ENCODE data around the gene ENTPD6. TPM values are rescaled to one million over a fixed set of nuclear protein-coding genes. Genes with fewer than 3 reads are reported as not detected.
"Not testable (repeated sequence)": the region's sequence is repeated elsewhere in the genome, so short reads cannot be mapped to it uniquely, and the experiment has no call there.

ENTPD6 gene
- total and polyA plus RNA-seq, 10 donors: 23.0 to 49.6 (median 35.6) TPM

DNA sequence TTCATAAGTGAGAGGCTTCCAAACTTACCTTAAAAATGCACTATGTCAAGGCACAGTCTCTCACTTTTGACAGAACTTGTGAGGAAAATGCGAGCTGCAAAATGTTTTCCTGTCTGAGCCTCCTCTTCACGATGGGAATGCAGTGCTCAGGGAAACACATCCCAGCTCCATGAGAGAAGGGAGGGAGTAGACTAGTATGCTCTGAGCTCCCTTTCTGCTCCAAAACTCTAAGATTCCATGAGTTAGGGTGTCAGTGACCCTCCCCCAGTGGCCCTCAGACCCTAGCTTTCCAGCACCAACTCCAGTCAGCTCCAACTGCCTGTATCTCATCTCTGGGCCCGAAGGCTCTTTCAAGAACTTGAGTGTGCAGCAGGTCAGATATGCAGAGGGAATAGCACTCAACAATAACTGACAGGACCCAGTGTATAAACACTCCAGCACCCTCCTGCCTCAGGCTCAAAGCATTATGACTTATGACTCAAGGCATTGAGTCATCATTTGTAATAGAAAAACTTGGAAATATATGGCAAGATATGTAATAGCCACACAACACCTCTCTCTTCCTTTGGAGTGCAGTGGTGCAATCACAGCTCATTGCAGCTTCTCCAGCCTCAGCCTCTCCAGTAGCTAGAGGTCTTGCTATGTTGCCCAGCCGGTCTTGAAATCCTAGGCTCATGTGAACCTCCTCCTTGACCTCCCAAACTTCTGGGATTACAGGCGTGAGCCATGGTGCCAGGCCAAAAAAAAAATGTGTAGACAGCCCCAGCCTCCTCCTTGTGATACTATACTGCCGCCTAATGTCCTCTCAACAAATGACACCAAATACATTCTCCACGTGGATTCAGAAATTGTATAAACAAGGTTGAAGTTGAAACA lies 16.7 kb upstream of the ENTPD6 start:
- DNase-seq: no peak
- H3K4me1 ChIP-seq: no peaks in the 10 kb centered on the region
- intact Hi-C loops (cut with DNase I; ENCODE audit: low total_unique reads): loop anchor here (10.0 kb wide), 1 partner anchor 174 kb away; no protein-coding TSS in a partner anchor
- TF ChIP-seq, protein P1, sequence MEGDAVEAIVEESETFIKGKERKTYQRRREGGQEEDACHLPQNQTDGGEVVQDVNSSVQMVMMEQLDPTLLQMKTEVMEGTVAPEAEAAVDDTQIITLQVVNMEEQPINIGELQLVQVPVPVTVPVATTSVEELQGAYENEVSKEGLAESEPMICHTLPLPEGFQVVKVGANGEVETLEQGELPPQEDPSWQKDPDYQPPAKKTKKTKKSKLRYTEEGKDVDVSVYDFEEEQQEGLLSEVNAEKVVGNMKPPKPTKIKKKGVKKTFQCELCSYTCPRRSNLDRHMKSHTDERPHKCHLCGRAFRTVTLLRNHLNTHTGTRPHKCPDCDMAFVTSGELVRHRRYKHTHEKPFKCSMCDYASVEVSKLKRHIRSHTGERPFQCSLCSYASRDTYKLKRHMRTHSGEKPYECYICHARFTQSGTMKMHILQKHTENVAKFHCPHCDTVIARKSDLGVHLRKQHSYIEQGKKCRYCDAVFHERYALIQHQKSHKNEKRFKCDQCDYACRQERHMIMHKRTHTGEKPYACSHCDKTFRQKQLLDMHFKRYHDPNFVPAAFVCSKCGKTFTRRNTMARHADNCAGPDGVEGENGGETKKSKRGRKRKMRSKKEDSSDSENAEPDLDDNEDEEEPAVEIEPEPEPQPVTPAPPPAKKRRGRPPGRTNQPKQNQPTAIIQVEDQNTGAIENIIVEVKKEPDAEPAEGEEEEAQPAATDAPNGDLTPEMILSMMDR (IDR thresholded peaks at IDR 0.05 in 8 of 11, conservative IDR thresholded peaks at IDR 0.05 in 3 of 11): peak in 7 of 11 experiments; percentile 38 to 62 (median 52)
- TF ChIP-seq POLR2A (IDR thresholded peaks at IDR 0.05): no peak
- no peak for TF ChIP-seq POLR2AphosphoS5 (IDR thresholded peaks at IDR 0.05)
- no peaks in the 10 kb centered on the region for H3K36me3 ChIP-seq
- no peak overlapping the region for H3K27ac ChIP-seq
- H3K27me3 ChIP-seq (replicated peaks in 1 of 7): no peaks in the 10 kb centered on the region
- peaks cover 0 to 17% (median 14%) of the 10 kb centered on the region in 8 donors for H3K9me3 ChIP-seq
- 40 to 54% (median 46%) methylated on average over 7 of the region's 7 CpGs for WGBS, 5 donors
- H3K4me3 ChIP-seq: no peak overlapping the region

DNA sequence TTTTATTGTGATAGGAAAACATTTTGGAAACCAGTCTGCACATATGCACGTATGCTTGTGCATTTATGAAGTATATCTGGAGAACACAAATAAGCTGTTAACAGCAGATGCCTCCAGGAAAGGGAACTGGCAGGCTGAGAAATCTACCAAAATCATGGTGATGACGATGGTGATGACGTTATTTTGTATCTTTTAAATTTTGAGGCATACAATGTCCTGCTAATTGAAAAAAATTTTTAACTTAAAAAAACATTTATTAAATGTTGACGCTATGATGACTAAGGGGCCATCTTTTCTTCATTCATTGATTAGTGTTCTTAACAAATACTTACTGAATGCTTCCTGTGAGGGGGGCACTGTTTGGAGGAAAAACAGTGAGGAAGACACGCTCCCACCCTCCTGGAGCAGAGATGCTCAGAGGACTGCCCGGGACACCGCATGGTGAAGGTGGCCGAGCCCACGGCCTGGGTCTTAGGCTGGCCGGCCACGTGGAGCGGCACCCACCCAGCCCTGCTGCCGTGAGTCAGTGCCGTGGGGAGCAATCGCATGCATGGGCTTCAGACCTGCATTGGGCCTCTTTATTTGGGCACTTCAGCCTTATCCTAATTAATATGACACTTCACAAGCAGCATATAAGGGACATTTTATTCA lies 15.9 kb upstream of the ENTPD6 start:
- 63 to 70% (median 67%) methylated on average over 15 of the region's 15 CpGs for WGBS, 5 donors
- Histone ChIP-seq H3K27me3 (replicated peaks in 1 of 7) (no peaks in the 10 kb centered on the region), H3K36me3 (no peaks in the 10 kb centered on the region), H3K4me3 (no peak overlapping the region), H3K9me3 (peaks cover 0 to 21% (median 14%) of the 10 kb centered on the region in 8 donors), H3K4me1 (no peaks in the 10 kb centered on the region), H3K27ac (no peak overlapping the region)
- TF ChIP-seq, protein P1 (IDR thresholded peaks at IDR 0.05 in 8 of 11, conservative IDR thresholded peaks at IDR 0.05 in 3 of 11): no peak
- TF ChIP-seq POLR2A (IDR thresholded peaks at IDR 0.05): no peak
- TF ChIP-seq POLR2AphosphoS5 (IDR thresholded peaks at IDR 0.05): no peak
- DNase-seq: no peak
- intact Hi-C loops (cut with DNase I; ENCODE audit: low total_unique reads): loop anchor here (10.0 kb wide), 1 partner anchor 175 kb away; no protein-coding TSS in a partner anchor

DNA sequence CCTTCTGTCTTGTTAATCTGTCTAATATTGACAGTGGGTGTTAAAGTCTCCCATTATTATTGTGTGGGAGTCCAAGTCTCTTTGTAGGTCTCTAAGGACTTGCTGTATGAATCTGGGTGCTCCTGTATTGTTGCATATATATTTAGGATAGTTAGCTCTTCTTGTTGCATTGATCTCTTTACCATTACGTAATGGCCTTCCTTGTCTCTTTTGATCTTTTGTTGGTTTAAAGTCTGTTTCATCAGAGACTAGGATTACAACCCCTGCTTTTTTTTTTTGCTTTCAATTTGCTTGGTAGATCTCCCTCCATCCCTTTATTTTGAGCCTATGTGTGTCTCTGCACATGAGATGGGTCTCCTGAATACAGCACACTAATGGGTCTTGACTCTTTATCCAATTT lies 11.1 kb upstream of the ENTPD6 start:
- H3K4me1 ChIP-seq; DNase-seq; intact Hi-C loops (cut with DNase I; ENCODE audit: low total_unique reads); H3K36me3 ChIP-seq; H3K27ac ChIP-seq; H3K4me3 ChIP-seq: not testable (repeated sequence)
- 85 to 100% (median 94%) methylated on average over 1 of the region's 1 CpG for WGBS, 5 donors
- H3K9me3 ChIP-seq: peaks cover 0 to 26% (median 14%) of the 10 kb centered on the region in 8 donors
- peaks cover 0 to 27% (median 0%) of the 10 kb centered on the region in 7 donors for H3K27me3 ChIP-seq (replicated peaks in 1 of 7)

DNA sequence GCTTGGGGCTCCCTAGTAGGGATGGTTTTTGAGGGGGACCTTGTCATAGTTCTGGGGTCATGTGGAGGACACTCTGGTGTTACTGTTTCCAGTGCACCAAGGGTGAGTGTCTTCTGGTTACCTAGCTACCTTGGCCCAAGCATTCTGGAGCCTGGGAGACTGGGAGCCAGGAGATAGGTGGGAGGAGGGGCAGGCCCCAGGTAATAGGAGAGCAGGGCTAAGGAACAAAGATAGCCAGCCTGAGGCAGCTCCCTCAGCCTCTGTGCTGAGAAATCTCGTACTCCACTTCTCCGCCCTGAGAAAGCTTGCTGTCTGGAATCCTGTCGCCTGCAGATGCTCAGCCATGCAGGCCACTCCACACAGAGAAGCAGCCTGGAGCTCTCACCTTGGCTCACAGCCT lies 8.3 kb upstream of the ENTPD6 start:
- peaks cover 0 to 27% (median 0%) of the 10 kb centered on the region in 7 donors for H3K27me3 ChIP-seq (replicated peaks in 1 of 7)
- no peak overlapping the region for H3K27ac ChIP-seq
- H3K9me3 ChIP-seq: peaks cover 0 to 25% (median 13%) of the 10 kb centered on the region in 8 donors
- no peak for TF ChIP-seq POLR2AphosphoS5 (IDR thresholded peaks at IDR 0.05)
- no peak for TF ChIP-seq POLR2A (IDR thresholded peaks at IDR 0.05)
- TF ChIP-seq, protein P1 (IDR thresholded peaks at IDR 0.05 in 8 of 11, conservative IDR thresholded peaks at IDR 0.05 in 3 of 11): no peak
- no peak for DNase-seq
- no peaks in the 10 kb centered on the region for H3K36me3 ChIP-seq
- peaks cover 0 to 4% (median 0%) of the 10 kb centered on the region in 6 donors for H3K4me1 ChIP-seq
- H3K4me3 ChIP-seq: no peak overlapping the region
- intact Hi-C loops (cut with DNase I; ENCODE audit: low total_unique reads): no loop called here
- WGBS, 5 donors: 89 to 100% (median 93%) methylated on average over 3 of the region's 3 CpGs

Data from spleen (tissue), 11 donors.